Endothelial cell (in vitro differentiated cells): ENCODE results near the gene SRSF3. TPM values are rescaled to one million over a fixed set of nuclear protein-coding genes. Genes with fewer than 3 reads are reported as not detected.

ENCODE experiments used
- DNase-seq: peaks from one replicate; pipeline ENCODE4 v3.0.0; 2021; ENCODE audit warnings: low spot score
- H3K27ac Mint-ChIP-seq: one replicate; pipeline ENCODE4 v1.8.0; 2021; ENCODE audit warnings: mixed read lengths, inconsistent platforms; ENCODE audit not compliant: unreplicated experiment
- H3K27me3 Mint-ChIP-seq: one replicate; pipeline ENCODE4 v1.8.0; 2021; ENCODE audit warnings: mild to moderate bottlenecking, moderate library complexity, mixed read lengths, inconsistent platforms; ENCODE audit not compliant: unreplicated experiment
- H3K36me3 Mint-ChIP-seq: one replicate; pipeline ENCODE4 v1.8.0; 2021; ENCODE audit warnings: mild to moderate bottlenecking, low read depth, mixed read lengths, inconsistent platforms; ENCODE audit not compliant: unreplicated experiment
- H3K4me1 Mint-ChIP-seq: one replicate; pipeline ENCODE4 v1.8.0; 2021; ENCODE audit warnings: mild to moderate bottlenecking, mixed read lengths, inconsistent platforms; ENCODE audit not compliant: unreplicated experiment
- H3K4me3 Mint-ChIP-seq: one replicate; pipeline ENCODE4 v1.8.0; 2021; ENCODE audit warnings: mild to moderate bottlenecking, mixed read lengths, inconsistent platforms; ENCODE audit not compliant: unreplicated experiment
- H3K9me3 Mint-ChIP-seq: one replicate; pipeline ENCODE4 v1.8.0; 2021; ENCODE audit warnings: mixed read lengths, inconsistent platforms; ENCODE audit not compliant: unreplicated experiment
- CTCF ChIP-seq: fragments of 200-600 bp; sonication (generic); IDR thresholded peaks from one replicate; pipeline ENCODE4 v1.5.0; 2021; ENCODE audit warnings: antibody characterized with exemption; ENCODE audit not compliant: unreplicated experiment
- total RNA-seq: library from RNA; stranded (reverse); fragmentation: NEBNext Ultra II Directional; extraction: Animal tissue kit (Norgen Biotek cat#: 25700); gene quantifications from one replicate; pipeline ENCODE4 v1.2.1, GENCODE V29; 2021; ENCODE audit not compliant: unreplicated experiment

Gene SRSF3
- total RNA-seq, 1 donor from 2014 or later, result 289 TPM

- Mint-ChIP-seq H3K9me3 (no peaks in the 10 kb centered on the region), H3K27me3 (peaks cover 7% of the 10 kb centered on the region), H3K4me3 (peak overlapping the region; percentile 99), H3K4me1 (peaks cover 18% of the 10 kb centered on the region), H3K36me3 (peaks cover 4% of the 10 kb centered on the region), H3K27ac (peak overlapping the region; percentile 81)
- TF ChIP-seq CTCF, result no peak
- no peak for DNase-seq
Observed at GRCh38 chr6:36547646-36548400, 46.3 kb upstream of the SRSF3 start.

- TF ChIP-seq CTCF, result no peak
- no peak overlapping the region for H3K4me3 Mint-ChIP-seq
- H3K27ac Mint-ChIP-seq, result no peak overlapping the region
- peaks cover under 1% of the 10 kb centered on the region for H3K36me3 Mint-ChIP-seq
- DNase-seq, result no peak
- no peaks in the 10 kb centered on the region for H3K9me3 Mint-ChIP-seq
- peaks cover 7% of the 10 kb centered on the region for H3K27me3 Mint-ChIP-seq
- peaks cover 18% of the 10 kb centered on the region for H3K4me1 Mint-ChIP-seq
Observed at GRCh38 chr6:36548401-36548743, 45.8 kb upstream of the SRSF3 start.

GRCh38 chr6:36550473-36551000 is 43.6 kb upstream of the SRSF3 start:
- Mint-ChIP-seq H3K27ac (no peak overlapping the region), H3K4me3 (no peak overlapping the region), H3K9me3 (no peaks in the 10 kb centered on the region), H3K36me3 (no peaks in the 10 kb centered on the region), H3K4me1 (peaks cover 10% of the 10 kb centered on the region), H3K27me3 (peaks cover 7% of the 10 kb centered on the region)
- no peak for TF ChIP-seq CTCF
- DNase-seq, result no peak

- Mint-ChIP-seq H3K4me1 (peaks cover under 1% of the 10 kb centered on the region), H3K4me3 (no peak overlapping the region), H3K27ac (no peak overlapping the region), H3K36me3 (no peaks in the 10 kb centered on the region), H3K9me3 (no peaks in the 10 kb centered on the region), H3K27me3 (no peaks in the 10 kb centered on the region)
- DNase-seq, result no peak
- no peak for TF ChIP-seq CTCF
Observed at GRCh38 chr6:36555750-36556252, 38.4 kb upstream of the SRSF3 start.

- Mint-ChIP-seq H3K27ac (no peak overlapping the region), H3K4me3 (no peak overlapping the region), H3K36me3 (no peaks in the 10 kb centered on the region), H3K9me3 (no peaks in the 10 kb centered on the region), H3K4me1 (peaks cover 5% of the 10 kb centered on the region), H3K27me3 (no peaks in the 10 kb centered on the region)
- no peak for TF ChIP-seq CTCF
- no peak for DNase-seq
Observed at GRCh38 chr6:36556281-36556680, 37.9 kb upstream of the SRSF3 start.
